ENCODE measurements around the gene ING5. TPM values are rescaled to one million over a fixed set of nuclear protein-coding genes. Genes with fewer than 3 reads are reported as not detected.

The ING5 gene
- total and polyA plus RNA-seq, 7 experiments from 2014 or later = 22.3 to 102 (median 55.6) TPM

- Mint-ChIP-seq H3K36me3 (no peaks in the 10 kb centered on the region), H3K4me3 (no peak overlapping the region), H3K27me3 (no peaks in the 10 kb centered on the region), H3K9me3 (peaks cover 0 to 3% (median 0%) of the 10 kb centered on the region in 11 donors), H3K4me1 (peaks cover 6 to 14% (median 12%) of the 10 kb centered on the region in 7 donors), H3K27ac (no peak overlapping the region)
- POLR2A ChIA-PET = no interaction called here
- no peaks in the 10 kb centered on the region for H3K9me3 ChIP-seq (ENCODE audit: control insufficient read depth in 2 of 3, low read length in 3 of 3)
- H3K27me3 ChIP-seq (ENCODE audit: control insufficient read depth in 2 of 2, insufficient read depth in 2 of 2, low read length in 2 of 2) = no peaks in the 10 kb centered on the region
- CTCF ChIA-PET = no interaction called here
- ATAC-seq = no peak
- intact Hi-C loops (cut with micrococcal nuclease) = no loop called here
- no peak overlapping the region for H3K27ac ChIP-seq (ENCODE audit: low read depth, low read length)
- peak in 1 of 9 donors; percentile 16 for DNase-seq
- no peak overlapping the region for H3K4me3 ChIP-seq (ENCODE audit: low read length)
- no peaks in the 10 kb centered on the region for H3K36me3 ChIP-seq (ENCODE audit: control insufficient read depth in 2 of 3, insufficient read depth in 3 of 3, low read length in 3 of 3)
- H3K4me1 ChIP-seq (ENCODE audit: control insufficient read depth in 2 of 2, insufficient read depth in 2 of 2, low read length in 2 of 2) = peaks cover 8 to 10% of the 10 kb centered on the region in 2 donors
Measured at GRCh38 chr2:241775223-241776177, 73.7 kb downstream of the ING5 start.

GRCh38 chr2:241776336-241777169, 74.7 kb downstream of the ING5 start, which contains the start of gene GAL3ST2:
Gene GAL3ST2, plus strand, starts transcription at chr2:241776822. Its CDS starts 134 bp downstream, at chr2:241776956.
- intact Hi-C loops (cut with micrococcal nuclease) = no loop called here
- Mint-ChIP-seq H3K4me1 (peaks cover 6 to 14% (median 12%) of the 10 kb centered on the region in 7 donors), H3K4me3 (no peak within 1 kb of the TSS), H3K27ac (no peak within 1 kb of the TSS), H3K9me3 (peaks cover 0 to 10% (median 2%) of the 10 kb centered on the region in 11 donors), H3K27me3 (no peaks in the 10 kb centered on the region), H3K36me3 (no peaks in the 10 kb centered on the region)
- POLR2A ChIA-PET = no interaction called here
- Histone ChIP-seq H3K36me3 (ENCODE audit: control insufficient read depth in 2 of 3, insufficient read depth in 3 of 3, low read length in 3 of 3) (no peaks in the 10 kb centered on the region), H3K9me3 (ENCODE audit: control insufficient read depth in 2 of 3, low read length in 3 of 3) (no peaks in the 10 kb centered on the region), H3K27me3 (ENCODE audit: control insufficient read depth in 2 of 2, insufficient read depth in 2 of 2, low read length in 2 of 2) (no peaks in the 10 kb centered on the region), H3K4me3 (ENCODE audit: low read length) (no peak within 1 kb of the TSS), H3K27ac (ENCODE audit: low read depth, low read length) (no peak within 1 kb of the TSS), H3K4me1 (ENCODE audit: control insufficient read depth in 2 of 2, insufficient read depth in 2 of 2, low read length in 2 of 2) (peaks cover 8 to 10% of the 10 kb centered on the region in 2 donors)
- CTCF ChIA-PET = no interaction called here
- no peak for ATAC-seq
- DNase-seq = peak in 1 of 9 donors; percentile 15

DNA sequence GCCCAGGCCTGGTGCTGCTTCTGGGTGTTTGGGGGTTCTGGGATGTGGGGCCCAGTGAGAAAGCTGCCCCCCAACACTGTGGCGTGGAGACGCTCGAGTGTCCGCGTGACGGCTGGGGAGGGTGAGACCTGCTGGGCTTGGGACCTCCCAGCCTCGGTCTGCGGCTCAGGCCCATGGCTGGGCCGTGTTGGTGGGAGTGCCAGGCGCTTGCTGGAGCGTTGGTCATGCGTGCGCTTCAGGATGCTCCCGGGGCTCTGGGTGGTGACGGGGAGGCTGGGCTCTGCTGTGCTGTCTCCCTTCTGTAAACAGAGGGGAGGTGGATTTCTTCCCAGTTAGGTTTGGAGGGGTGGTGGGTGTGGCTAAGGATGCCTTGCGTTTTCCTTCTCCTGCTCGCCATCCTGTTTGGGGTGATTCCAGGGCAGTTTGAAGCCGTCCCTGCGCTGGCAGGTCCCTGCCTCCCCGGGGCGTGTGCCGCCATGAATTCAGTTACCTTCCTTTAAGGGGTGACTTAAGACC, 75.4 kb downstream of the ING5 start:
- POLR2A ChIA-PET = no interaction called here
- Mint-ChIP-seq H3K4me3 (no peak overlapping the region), H3K4me1 (peaks cover under 1 to 9% (median 7%) of the 10 kb centered on the region in 7 donors), H3K9me3 (peaks cover 0 to 10% (median 2%) of the 10 kb centered on the region in 11 donors), H3K27ac (no peak overlapping the region), H3K27me3 (no peaks in the 10 kb centered on the region), H3K36me3 (no peaks in the 10 kb centered on the region)
- Histone ChIP-seq H3K36me3 (ENCODE audit: control insufficient read depth in 2 of 3, insufficient read depth in 3 of 3, low read length in 3 of 3) (no peaks in the 10 kb centered on the region), H3K4me3 (ENCODE audit: low read length) (no peak overlapping the region), H3K27ac (ENCODE audit: low read depth, low read length) (no peak overlapping the region), H3K9me3 (ENCODE audit: control insufficient read depth in 2 of 3, low read length in 3 of 3) (no peaks in the 10 kb centered on the region), H3K27me3 (ENCODE audit: control insufficient read depth in 2 of 2, insufficient read depth in 2 of 2, low read length in 2 of 2) (no peaks in the 10 kb centered on the region), H3K4me1 (ENCODE audit: control insufficient read depth in 2 of 2, insufficient read depth in 2 of 2, low read length in 2 of 2) (peaks cover 5 to 8% of the 10 kb centered on the region in 2 donors)
- ATAC-seq = no peak
- intact Hi-C loops (cut with micrococcal nuclease) = no loop called here
- CTCF ChIA-PET = no interaction called here
- peak in 1 of 9 donors; percentile 6 for DNase-seq

DNA sequence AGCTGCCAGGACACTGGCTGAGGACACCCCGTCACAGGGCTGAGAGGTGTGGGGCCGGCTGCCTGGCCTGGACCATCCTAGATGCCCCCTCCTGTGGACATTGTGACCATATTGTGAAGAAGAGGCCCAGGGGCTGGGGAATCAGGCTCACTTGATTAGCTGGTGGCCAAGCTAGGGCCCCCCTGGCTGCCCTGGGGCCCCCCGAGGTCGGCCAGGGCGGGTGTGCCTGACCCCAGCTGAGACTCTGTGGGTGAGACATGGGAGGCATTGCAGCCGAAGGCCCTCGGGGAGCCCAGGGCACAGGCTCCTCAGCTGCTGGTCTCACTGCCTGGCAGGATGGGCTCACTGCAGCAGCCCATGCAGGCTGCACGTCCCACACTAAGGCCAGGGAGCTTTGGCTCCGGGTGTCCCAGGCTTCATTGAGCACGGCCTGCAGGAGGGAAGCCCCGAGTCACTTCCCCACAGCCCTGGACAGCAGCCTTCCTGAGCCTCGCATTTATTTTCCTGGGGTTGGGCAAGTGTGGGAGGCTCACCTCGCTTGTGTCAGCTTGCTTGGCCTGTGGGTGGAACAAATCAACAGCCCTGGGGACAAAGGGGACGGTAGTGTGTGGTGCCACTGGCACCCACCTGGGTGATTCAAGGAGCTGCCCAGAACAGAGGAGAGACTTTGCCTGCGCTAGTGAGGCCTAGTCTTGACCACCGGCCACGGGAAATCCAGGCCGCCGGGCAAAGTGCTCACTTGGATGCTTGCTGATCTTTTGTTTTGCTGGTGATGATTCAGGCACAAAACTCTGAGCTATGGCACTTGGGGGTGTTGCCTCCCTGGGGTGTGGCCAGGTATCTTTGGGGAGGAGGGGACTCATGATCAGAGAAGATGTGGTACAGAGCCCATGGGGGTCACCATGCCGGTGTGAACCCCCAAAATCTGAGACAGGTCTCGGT, 76.1 kb downstream of the ING5 start:
- H3K9me3 Mint-ChIP-seq = peaks cover 0 to 10% (median 2%) of the 10 kb centered on the region in 11 donors

More for the DNA sequence above, 76.1 kb downstream of the ING5 start:
- no peak overlapping the region for H3K27ac ChIP-seq (ENCODE audit: low read depth, low read length)
- Mint-ChIP-seq H3K27me3 (no peaks in the 10 kb centered on the region), H3K4me1 (peaks cover 0 to 2% (median 0%) of the 10 kb centered on the region in 7 donors), H3K27ac (no peak overlapping the region), H3K4me3 (no peak overlapping the region), H3K36me3 (no peaks in the 10 kb centered on the region)
- H3K4me1 ChIP-seq (ENCODE audit: control insufficient read depth in 2 of 2, insufficient read depth in 2 of 2, low read length in 2 of 2) = peaks cover 0 to 2% of the 10 kb centered on the region in 2 donors
- no peak overlapping the region for H3K4me3 ChIP-seq (ENCODE audit: low read length)
- ChIA-PET CTCF (interaction anchor here (0.6 kb wide), 1 partner anchor 928 kb away, joined by 3 read pairs; no protein-coding TSS in a partner anchor), POLR2A (no interaction called here)
- peak in 1 of 9 donors; percentile 20 for DNase-seq
- no peaks in the 10 kb centered on the region for H3K9me3 ChIP-seq (ENCODE audit: control insufficient read depth in 2 of 3, low read length in 3 of 3)
- H3K27me3 ChIP-seq (ENCODE audit: control insufficient read depth in 2 of 2, insufficient read depth in 2 of 2, low read length in 2 of 2) = no peaks in the 10 kb centered on the region
- no peak for ATAC-seq
- no peaks in the 10 kb centered on the region for H3K36me3 ChIP-seq (ENCODE audit: control insufficient read depth in 2 of 3, insufficient read depth in 3 of 3, low read length in 3 of 3)
- intact Hi-C loops (cut with micrococcal nuclease) = no loop called here

Other genes starting within 250 kb of the ING5 start
- 100 to 1,000 TPM in 4 of 5 experiments, 10 to 100 TPM in 1; 90.8 to 170 (median 115) TPM for gene STK25, start 193.5 kb upstream of the ING5 start, total RNA-seq
- gene STK25, start 193.5 kb upstream of the ING5 start, polyA plus RNA-seq = 10 to 100 TPM; 74.0 to 81.5 TPM
- gene BOK, start 143.3 kb upstream of the ING5 start, total RNA-seq = 1 to 10 TPM in 1 of 5 experiments, not detected in 4; 1.3 TPM
- under 1 TPM in 1 of 2 donors, not detected in 1; 0.11 TPM for gene BOK, start 143.3 kb upstream of the ING5 start, polyA plus RNA-seq
- 10 to 100 TPM; 26.4 to 34.8 (median 28.1) TPM for gene THAP4, start 64.9 kb upstream of the ING5 start, total RNA-seq
- gene THAP4, start 64.9 kb upstream of the ING5 start, polyA plus RNA-seq = 10 to 100 TPM; 30.8 to 56.2 TPM
- gene ATG4B, start 64.3 kb upstream of the ING5 start, total RNA-seq = 100 to 1,000 TPM in 2 of 5 experiments, 10 to 100 TPM in 3; 87.2 to 131 (median 95.0) TPM
- gene ATG4B, start 64.3 kb upstream of the ING5 start, polyA plus RNA-seq = 10 to 100 TPM; 49.7 to 59.2 TPM
- 10 to 100 TPM; 12.0 to 65.7 (median 17.0) TPM for gene DTYMK, start 15.2 kb upstream of the ING5 start, total RNA-seq
- gene DTYMK, start 15.2 kb upstream of the ING5 start, polyA plus RNA-seq = 10 to 100 TPM; 34.9 to 45.7 TPM
- gene D2HGDH, start 32.6 kb downstream of the ING5 start, total RNA-seq = 10 to 100 TPM; 32.5 to 49.8 (median 41.1) TPM
- gene D2HGDH, start 32.6 kb downstream of the ING5 start, polyA plus RNA-seq = 1 to 10 TPM; 3.5 to 5.3 TPM
- under 1 TPM in 3 of 5 experiments, not detected in 2; 0.17 to 0.93 (median 0.37) TPM for gene GAL3ST2, start 74.8 kb downstream of the ING5 start, total RNA-seq
- gene GAL3ST2, start 74.8 kb downstream of the ING5 start, polyA plus RNA-seq = not detected
- 10 to 100 TPM in 1 of 5 experiments, 1 to 10 TPM in 2, not detected in 2; 1.1 to 13.9 (median 1.2) TPM for gene NEU4, start 107.2 kb downstream of the ING5 start, total RNA-seq
- not detected for gene NEU4, start 107.2 kb downstream of the ING5 start, polyA plus RNA-seq
- gene PDCD1, start 156.9 kb downstream of the ING5 start, total RNA-seq = 1 to 10 TPM in 2 of 5 experiments, under 1 TPM in 1, not detected in 2; 0.56 to 9.4 (median 1.1) TPM
- gene PDCD1, start 156.9 kb downstream of the ING5 start, polyA plus RNA-seq = under 1 TPM; 0.24 to 0.85 TPM
- gene RTP5, start 167.7 kb downstream of the ING5 start, total RNA-seq = under 1 TPM in 1 of 5 experiments, not detected in 4; 0.54 TPM
- not detected for gene RTP5, start 167.7 kb downstream of the ING5 start, polyA plus RNA-seq

All from naive thymus-derived CD4-positive, alpha-beta T cell (primary cell).